ENCODE measurements around the gene TTC29. TPM values are rescaled to one million over a fixed set of nuclear protein-coding genes. Genes with fewer than 3 reads are reported as not detected.
"Not testable (repeated sequence)": the region's sequence is repeated elsewhere in the genome, so short reads cannot be mapped to it uniquely, and the experiment has no call there.

Gene TTC29
- total and polyA plus RNA-seq, 7 donors: not detected

DNA sequence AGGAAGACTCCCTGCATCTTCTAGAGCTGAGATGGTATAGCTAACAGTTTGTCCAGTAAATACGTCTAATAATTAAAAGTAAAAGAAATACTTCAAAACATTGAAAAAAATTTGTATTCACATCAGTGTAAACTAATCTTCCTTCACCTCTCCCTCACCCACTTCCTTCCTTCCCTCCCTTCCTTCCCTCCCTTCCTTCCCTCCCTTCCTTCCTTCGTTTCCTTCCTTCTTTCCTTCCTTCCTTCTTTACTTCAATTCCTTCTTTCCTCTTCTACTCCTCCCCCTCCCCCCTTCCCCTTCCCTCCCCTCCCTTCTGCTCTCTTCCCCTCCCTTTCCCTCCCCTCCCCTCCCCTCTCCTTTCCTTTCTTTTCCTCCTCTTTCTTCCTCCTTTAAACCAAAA lies 203.2 kb downstream of the TTC29 start:
- intact Hi-C loops (cut with DNase I): no loop called here
- H3K4me1 ChIP-seq: no peaks in the 10 kb centered on the region
- no peak for DNase-seq
- no peaks in the 10 kb centered on the region for H3K27me3 ChIP-seq
- no peaks in the 10 kb centered on the region for H3K9me3 ChIP-seq
- no peak overlapping the region for H3K27ac ChIP-seq
- no peak overlapping the region for H3K4me3 ChIP-seq
- no peaks in the 10 kb centered on the region for H3K36me3 ChIP-seq
- no peak for TF ChIP-seq POLR2AphosphoS5 (IDR thresholded peaks at IDR 0.05)
- TF ChIP-seq POLR2A (IDR thresholded peaks at IDR 0.05): no peak
- TF ChIP-seq EP300 (IDR thresholded peaks at IDR 0.05): no peak
- TF ChIP-seq, protein P1, sequence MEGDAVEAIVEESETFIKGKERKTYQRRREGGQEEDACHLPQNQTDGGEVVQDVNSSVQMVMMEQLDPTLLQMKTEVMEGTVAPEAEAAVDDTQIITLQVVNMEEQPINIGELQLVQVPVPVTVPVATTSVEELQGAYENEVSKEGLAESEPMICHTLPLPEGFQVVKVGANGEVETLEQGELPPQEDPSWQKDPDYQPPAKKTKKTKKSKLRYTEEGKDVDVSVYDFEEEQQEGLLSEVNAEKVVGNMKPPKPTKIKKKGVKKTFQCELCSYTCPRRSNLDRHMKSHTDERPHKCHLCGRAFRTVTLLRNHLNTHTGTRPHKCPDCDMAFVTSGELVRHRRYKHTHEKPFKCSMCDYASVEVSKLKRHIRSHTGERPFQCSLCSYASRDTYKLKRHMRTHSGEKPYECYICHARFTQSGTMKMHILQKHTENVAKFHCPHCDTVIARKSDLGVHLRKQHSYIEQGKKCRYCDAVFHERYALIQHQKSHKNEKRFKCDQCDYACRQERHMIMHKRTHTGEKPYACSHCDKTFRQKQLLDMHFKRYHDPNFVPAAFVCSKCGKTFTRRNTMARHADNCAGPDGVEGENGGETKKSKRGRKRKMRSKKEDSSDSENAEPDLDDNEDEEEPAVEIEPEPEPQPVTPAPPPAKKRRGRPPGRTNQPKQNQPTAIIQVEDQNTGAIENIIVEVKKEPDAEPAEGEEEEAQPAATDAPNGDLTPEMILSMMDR (IDR thresholded peaks at IDR 0.05): no peak
- WGBS, 2 donors: 61 to 63% methylated on average over 2 of the region's 2 CpGs

DNA sequence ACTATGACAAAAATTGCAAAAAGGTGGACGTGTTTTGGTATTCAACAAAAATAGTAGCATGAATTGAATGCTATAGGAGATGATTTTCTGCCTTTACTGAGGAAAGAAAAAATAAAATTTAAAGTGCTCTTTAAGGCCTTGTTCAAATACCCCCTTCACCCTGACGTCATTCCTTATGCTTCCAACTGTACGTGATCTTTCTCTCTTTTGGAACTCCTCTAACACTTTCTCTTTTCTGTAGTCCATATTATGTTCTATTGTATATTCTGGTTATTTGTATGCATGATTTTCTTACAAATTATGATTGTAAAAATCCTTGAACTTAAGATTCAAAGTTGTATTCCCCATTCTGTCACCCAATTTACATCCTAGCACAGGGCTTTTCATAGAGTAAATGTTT lies 206.5 kb downstream of the TTC29 start:
- Histone ChIP-seq H3K27me3 (no peaks in the 10 kb centered on the region), H3K36me3 (no peaks in the 10 kb centered on the region), H3K9me3 (no peaks in the 10 kb centered on the region), H3K4me3 (no peak overlapping the region), H3K27ac (no peak overlapping the region), H3K4me1 (no peaks in the 10 kb centered on the region)
- TF ChIP-seq EP300 (IDR thresholded peaks at IDR 0.05): no peak
- TF ChIP-seq POLR2A (IDR thresholded peaks at IDR 0.05): no peak
- TF ChIP-seq POLR2AphosphoS5 (IDR thresholded peaks at IDR 0.05): no peak
- TF ChIP-seq, protein P1 (IDR thresholded peaks at IDR 0.05): no peak
- 74 to 76% methylated on average over 3 of the region's 3 CpGs for WGBS, 2 donors
- intact Hi-C loops (cut with DNase I): no loop called here
- DNase-seq: no peak

DNA sequence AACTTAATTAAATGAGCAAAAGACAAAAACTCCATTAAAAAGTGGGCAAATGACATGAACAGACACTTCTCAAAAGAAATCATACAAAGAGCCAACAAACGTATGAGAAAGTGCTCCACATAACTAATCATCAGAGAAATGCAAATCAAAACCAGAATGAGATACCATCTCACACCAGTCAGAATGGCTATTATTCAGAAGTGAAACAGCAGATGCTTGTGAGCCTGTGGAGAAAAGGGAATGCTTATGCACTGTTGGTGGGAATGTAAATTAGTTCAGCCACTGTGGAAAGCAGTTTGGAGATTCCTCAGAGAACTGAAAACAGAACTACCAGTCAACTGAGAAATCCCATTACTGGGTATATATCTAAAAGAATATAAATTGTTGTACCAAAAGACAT lies 222.1 kb downstream of the TTC29 start:
- H3K4me3 ChIP-seq; H3K27me3 ChIP-seq; H3K9me3 ChIP-seq; H3K4me1 ChIP-seq; intact Hi-C loops (cut with DNase I); H3K36me3 ChIP-seq; H3K27ac ChIP-seq; DNase-seq: not testable (repeated sequence)
- WGBS, 2 donors: 63 to 72% methylated on average over 1 of the region's 1 CpG

DNA sequence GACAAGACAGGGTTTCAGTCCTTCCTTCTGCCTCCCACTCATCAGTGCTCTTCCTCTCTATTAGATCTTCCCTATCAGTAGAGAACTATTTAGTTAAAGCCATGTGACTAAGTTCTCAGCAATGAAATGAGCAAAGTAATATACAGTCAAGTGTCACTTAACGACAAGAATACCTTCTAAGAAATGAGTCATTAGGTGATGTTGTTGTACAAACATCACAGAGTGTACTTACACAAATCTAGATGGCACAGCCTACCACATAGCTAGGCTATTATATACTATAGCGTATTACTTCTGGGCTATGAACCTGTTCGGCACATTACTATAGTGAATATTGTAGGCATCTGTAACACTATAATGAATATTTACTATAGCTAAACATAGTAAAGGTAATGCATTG lies 235.7 kb downstream of the TTC29 start:
- Histone ChIP-seq H3K4me1 (no peaks in the 10 kb centered on the region), H3K4me3 (no peak overlapping the region), H3K36me3 (no peaks in the 10 kb centered on the region), H3K27me3 (no peaks in the 10 kb centered on the region), H3K27ac (no peak overlapping the region), H3K9me3 (no peaks in the 10 kb centered on the region)
- WGBS, 2 donors: 74 to 88% methylated on average over 3 of the region's 3 CpGs
- no peak for DNase-seq
- intact Hi-C loops (cut with DNase I): no loop called here
- no peak for TF ChIP-seq POLR2AphosphoS5 (IDR thresholded peaks at IDR 0.05)

- 93% methylated on average over 8 of the region's 8 CpGs for WGBS, 2 donors
- Histone ChIP-seq H3K36me3 (no peaks in the 10 kb centered on the region), H3K4me1 (no peaks in the 10 kb centered on the region), H3K27ac (no peak overlapping the region), H3K27me3 (no peaks in the 10 kb centered on the region), H3K9me3 (no peaks in the 10 kb centered on the region), H3K4me3 (no peak overlapping the region)
- DNase-seq: no peak
- TF ChIP-seq POLR2AphosphoS5 (IDR thresholded peaks at IDR 0.05) (no peak), EP300 (IDR thresholded peaks at IDR 0.05) (no peak), POLR2A (IDR thresholded peaks at IDR 0.05) (no peak)
- TF ChIP-seq, protein P1 (IDR thresholded peaks at IDR 0.05): no peak
- intact Hi-C loops (cut with DNase I): no loop called here
These were observed 245.8 kb downstream of the TTC29 start for GRCh38 chr4:146699910-146700309.

- TF ChIP-seq EP300 (IDR thresholded peaks at IDR 0.05) (no peak), POLR2AphosphoS5 (IDR thresholded peaks at IDR 0.05) (no peak), POLR2A (IDR thresholded peaks at IDR 0.05) (no peak)
- TF ChIP-seq, protein P1 (IDR thresholded peaks at IDR 0.05): no peak
- 74 to 86% methylated on average over 2 of the region's 2 CpGs for WGBS, 2 donors
- Histone ChIP-seq H3K27ac (no peak overlapping the region), H3K4me3 (no peak overlapping the region), H3K27me3 (no peaks in the 10 kb centered on the region), H3K4me1 (no peaks in the 10 kb centered on the region), H3K9me3 (no peaks in the 10 kb centered on the region), H3K36me3 (no peaks in the 10 kb centered on the region)
- intact Hi-C loops (cut with DNase I): no loop called here
- no peak for DNase-seq
These were observed 270.7 kb downstream of the TTC29 start for GRCh38 chr4:146674829-146675570.

DNA sequence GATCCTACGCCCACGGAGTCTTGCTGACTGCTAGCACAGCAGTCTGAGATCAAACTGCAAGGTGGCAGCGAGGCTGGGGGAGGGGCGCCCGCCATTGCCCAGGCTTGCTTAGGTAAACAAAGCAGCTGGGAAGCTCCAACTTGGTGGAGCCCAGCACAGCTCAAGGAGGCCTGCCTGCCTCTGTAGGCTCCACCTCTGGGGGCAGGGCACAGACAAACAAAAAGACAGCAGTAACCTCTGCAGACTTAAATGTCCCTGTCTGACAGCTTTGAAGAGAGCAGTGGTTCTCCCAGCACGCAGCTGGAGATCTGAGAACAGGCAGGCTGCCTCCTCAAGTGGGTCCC lies 281.7 kb downstream of the TTC29 start:
- H3K9me3 ChIP-seq; H3K27me3 ChIP-seq; H3K36me3 ChIP-seq; DNase-seq; H3K27ac ChIP-seq; H3K4me1 ChIP-seq; H3K4me3 ChIP-seq; intact Hi-C loops (cut with DNase I): not testable (repeated sequence)
- WGBS, 2 donors: 59 to 62% methylated on average over 6 of the region's 6 CpGs

Measured in sigmoid colon (tissue), 7 donors.